Stimulated activated CD8-positive, alpha-beta memory T cell treated with anti-CD3 and anti-CD28 coated beads, Interleukin-7, amount 100 ng/mL, for 4 hours (primary cell): ENCODE results near the gene PEX1.
"Not testable (repeated sequence)": the region's sequence is repeated elsewhere in the genome, so short reads cannot be mapped to it uniquely, and the experiment has no call there.

Source experiments
- DNase-seq, 2 donors: peaks; one replicate each; pipeline ENCODE4 v3.0.0-alpha.2; 2020; ENCODE audit warnings: low read depth in 2 of 2

The PEX1 gene

GRCh38 chr7:92504563-92504962, 23.8 kb downstream of the PEX1 start:
- no peak for DNase-seq

GRCh38 chr7:92503767-92504166, 24.6 kb downstream of the PEX1 start:
- DNase-seq, result no peak

- no peak for DNase-seq
Observed at GRCh38 chr7:92498557-92498956, 29.8 kb downstream of the PEX1 start.

GRCh38 chr7:92496876-92497275, 31.4 kb downstream of the PEX1 start:
- DNase-seq, result no peak

GRCh38 chr7:92489634-92490033, 38.7 kb downstream of the PEX1 start:
- DNase-seq, result no peak

- DNase-seq, result no peak
Observed at GRCh38 chr7:92487804-92488203, 40.5 kb downstream of the PEX1 start.

- DNase-seq, result no peak
Observed at GRCh38 chr7:92485974-92486373, 42.3 kb downstream of the PEX1 start.

- no peak for DNase-seq
Observed at GRCh38 chr7:92485267-92485892, 42.9 kb downstream of the PEX1 start.

GRCh38 chr7:92484226-92484625, 44.1 kb downstream of the PEX1 start:
- DNase-seq, result not testable (repeated sequence)

GRCh38 chr7:92483624-92484023, 44.7 kb downstream of the PEX1 start:
- DNase-seq, result not testable (repeated sequence)

GRCh38 chr7:92479146-92479545, 49.2 kb downstream of the PEX1 start:
- DNase-seq, result not testable (repeated sequence)

GRCh38 chr7:92478711-92479110, 49.6 kb downstream of the PEX1 start:
- no peak for DNase-seq

GRCh38 chr7:92478095-92478494, 50.2 kb downstream of the PEX1 start:
- DNase-seq, result no peak

GRCh38 chr7:92477681-92478080, 50.6 kb downstream of the PEX1 start, which contains the start of gene ERVW-1:
TSS of gene ERVW-1 (minus strand) at chr7:92477946. CDS start at chr7:92470381, 7,565 bp downstream.
- not testable (repeated sequence) for DNase-seq

GRCh38 chr7:92475851-92476590, 52.3 kb downstream of the PEX1 start:
- DNase-seq, result not testable (repeated sequence)

GRCh38 chr7:92475261-92475770, 53.0 kb downstream of the PEX1 start:
- not testable (repeated sequence) for DNase-seq

- DNase-seq, result not testable (repeated sequence)
Observed at GRCh38 chr7:92473989-92474388, 54.3 kb downstream of the PEX1 start.

GRCh38 chr7:92468589-92468988, 59.7 kb downstream of the PEX1 start:
- DNase-seq, result not testable (repeated sequence)

- DNase-seq, result no peak
Observed at GRCh38 chr7:92466682-92467081, 61.6 kb downstream of the PEX1 start.

GRCh38 chr7:92464515-92464914, 63.8 kb downstream of the PEX1 start:
- no peak for DNase-seq

GRCh38 chr7:92462560-92462959, 65.8 kb downstream of the PEX1 start:
- no peak for DNase-seq

GRCh38 chr7:92461027-92462003, 67.0 kb downstream of the PEX1 start:
- no peak for DNase-seq
